SK-N-SH treated with all-trans-retinoic acid at 6 μM for 48 hours (cell line): ENCODE data around the gene CD68.

Source experiments
- ARNTL ChIP-seq: fragments of 450-650 bp; formaldehyde crosslinking; IDR thresholded peaks from 2 replicates; pipeline ENCODE4 v1.5.0; 2020; ENCODE audit warnings: low read depth, mild to moderate bottlenecking, moderate library complexity, borderline replicate concordance
- CSRNP3 ChIP-seq: fragments of 250-450 bp; sonication (Bioruptor Pico); IDR thresholded peaks from 2 replicates; pipeline ENCODE4 v1.5.1; 2021; ENCODE audit warnings: mild to moderate bottlenecking, moderate library complexity
- ESRRG ChIP-seq: fragments of 250-450 bp; sonication (Bioruptor Pico); IDR thresholded peaks from 2 replicates; pipeline ENCODE4 v1.6.1; 2021; ENCODE audit warnings: mild to moderate bottlenecking
- OSR1 ChIP-seq: fragments of 250-450 bp; sonication (Bioruptor Pico); IDR thresholded peaks from 2 replicates; pipeline ENCODE4 v1.8.0; 2022; ENCODE audit warnings: moderate library complexity, mild to moderate bottlenecking, inconsistent platforms
- PATZ1 ChIP-seq: fragments of 250-450 bp; sonication (Bioruptor Pico); IDR thresholded peaks from 2 replicates; pipeline ENCODE4 v1.8.0; 2020; ENCODE audit warnings: mild to moderate bottlenecking, moderate library complexity, borderline replicate concordance
- RARB ChIP-seq: fragments of 250-450 bp; sonication (Bioruptor Pico); IDR thresholded peaks from 2 replicates; pipeline ENCODE4 v1.8.0; 2021; ENCODE audit warnings: mild to moderate bottlenecking, moderate library complexity
- TOX ChIP-seq: fragments of 250-450 bp; sonication (Bioruptor Pico); IDR thresholded peaks from 2 replicates; pipeline ENCODE4 v1.8.0; 2021; ENCODE audit warnings: mild to moderate bottlenecking, moderate library complexity, borderline replicate concordance
- TSHZ2 ChIP-seq: fragments of 250-450 bp; sonication (Bioruptor Pico); IDR thresholded peaks from 2 replicates; pipeline ENCODE4 v1.5.0; 2020; ENCODE audit warnings: mild to moderate bottlenecking, moderate library complexity
- ZFP3 ChIP-seq: fragments of 250-450 bp; sonication (Bioruptor Pico); IDR thresholded peaks from 2 replicates; pipeline ENCODE4 v1.5.0; 2020; ENCODE audit warnings: mild to moderate bottlenecking, moderate library complexity
- ZFP30 ChIP-seq: fragments of 450-650 bp; formaldehyde crosslinking; IDR thresholded peaks from 2 replicates; pipeline ENCODE4 v1.5.0; 2022; ENCODE audit warnings: mild to moderate bottlenecking, moderate library complexity
- ZNF565 ChIP-seq: fragments of 450-650 bp; formaldehyde crosslinking; conservative IDR thresholded peaks from 2 replicates; pipeline ENCODE4 v1.5.0; 2020; ENCODE audit warnings: low read depth, mild to moderate bottlenecking, moderate library complexity
- ZNF70 ChIP-seq: fragments of 450-650 bp; formaldehyde crosslinking; IDR thresholded peaks from 2 replicates; pipeline ENCODE4 v1.5.0; 2020; ENCODE audit warnings: mild to moderate bottlenecking, moderate library complexity
- ZNF8 ChIP-seq: fragments of 450-650 bp; formaldehyde crosslinking; IDR thresholded peaks from 2 replicates; pipeline ENCODE4 v1.5.0; 2020; ENCODE audit warnings: mild to moderate bottlenecking, moderate library complexity
- TF ChIP-seq, protein P1 (sequence below): fragments of 250-450 bp; sonication (Bioruptor Pico); IDR thresholded peaks from 2 replicates; pipeline ENCODE4 v1.5.1; 2020; ENCODE audit warnings: low read depth, mild to moderate bottlenecking, moderate library complexity

- TF ChIP-seq TSHZ2 (CRISPR knock-in tag) (no peak), ZFP3 (CRISPR knock-in tag) (no peak), ESRRG (CRISPR knock-in tag) (no peak), ZFP30 (no peak), OSR1 (CRISPR knock-in tag) (no peak), ZNF8 (no peak), ARNTL (CRISPR knock-in tag) (no peak), CSRNP3 (CRISPR knock-in tag) (no peak), RARB (no peak), ZNF70 (no peak), PATZ1 (CRISPR knock-in tag) (no peak), TOX (CRISPR knock-in tag) (no peak), ZNF565 (no peak)
- TF ChIP-seq, protein P1, sequence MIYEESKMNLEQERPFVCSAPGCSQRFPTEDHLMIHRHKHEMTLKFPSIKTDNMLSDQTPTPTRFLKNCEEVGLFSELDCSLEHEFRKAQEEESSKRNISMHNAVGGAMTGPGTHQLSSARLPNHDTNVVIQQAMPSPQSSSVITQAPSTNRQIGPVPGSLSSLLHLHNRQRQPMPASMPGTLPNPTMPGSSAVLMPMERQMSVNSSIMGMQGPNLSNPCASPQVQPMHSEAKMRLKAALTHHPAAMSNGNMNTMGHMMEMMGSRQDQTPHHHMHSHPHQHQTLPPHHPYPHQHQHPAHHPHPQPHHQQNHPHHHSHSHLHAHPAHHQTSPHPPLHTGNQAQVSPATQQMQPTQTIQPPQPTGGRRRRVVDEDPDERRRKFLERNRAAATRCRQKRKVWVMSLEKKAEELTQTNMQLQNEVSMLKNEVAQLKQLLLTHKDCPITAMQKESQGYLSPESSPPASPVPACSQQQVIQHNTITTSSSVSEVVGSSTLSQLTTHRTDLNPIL (CRISPR knock-in tag), result no peak
Observed at GRCh38 chr17:7589204-7589868, 9.9 kb downstream of the CD68 start.
